Immature natural killer cell (primary cell): ENCODE results near the gene ELFN1. TPM values are rescaled to one million over a fixed set of nuclear protein-coding genes. Genes with fewer than 3 reads are reported as not detected.

Experiments used
- polyA plus RNA-seq, 3 donors: library from polyadenylated mRNA; unstranded; fragments of 300-500 nt; fragmentation: Illumina TruSeq; gene quantifications; one replicate each; pipeline ENCODE4 v1.2.3, GENCODE V29; 2021

Gene ELFN1
- polyA plus RNA-seq, 3 donors from 2014 or later: 0.08 TPM; not detected in 2

Other genes with a start within 250 kb of the ELFN1 start
- under 1 TPM in 2 of 3 donors, not detected in 1; 0.10 to 0.50 TPM for gene MICALL2, start 210.8 kb upstream of the ELFN1 start, polyA plus RNA-seq
- 10 to 100 TPM in 2 of 3 donors, 1 to 10 TPM in 1; 5.2 to 33.6 (median 11.0) TPM for gene INTS1, start 165.9 kb upstream of the ELFN1 start, polyA plus RNA-seq
- under 1 TPM; 0.06 to 0.86 (median 0.76) TPM for gene MAFK, start 139.6 kb upstream of the ELFN1 start, polyA plus RNA-seq
- not detected for gene TMEM184A, start 114.1 kb upstream of the ELFN1 start, polyA plus RNA-seq
- gene PSMG3, start 100.2 kb upstream of the ELFN1 start, polyA plus RNA-seq: 10 to 100 TPM; 56.3 to 71.0 (median 61.9) TPM